A549 treated with GW870086 at 1 μM for 4 hours (cell line): Measurements from ENCODE around the gene CDC25A. TPM values are rescaled to one million over a fixed set of nuclear protein-coding genes. Genes with fewer than 3 reads are reported as not detected.

ENCODE experiments used
- total RNA-seq: library from RNA; stranded (reverse); fragments of 200-300 nt; extraction: Qiagen RNA extraction; gene quantifications from 5 replicates; pipeline ENCODE4 v1.2.3, GENCODE V29; 2022; ENCODE audit warnings: low read depth

Gene CDC25A
- total RNA-seq: 8.4 to 10.6 TPM (median 8.9 TPM) in 5 replicates

DNA sequence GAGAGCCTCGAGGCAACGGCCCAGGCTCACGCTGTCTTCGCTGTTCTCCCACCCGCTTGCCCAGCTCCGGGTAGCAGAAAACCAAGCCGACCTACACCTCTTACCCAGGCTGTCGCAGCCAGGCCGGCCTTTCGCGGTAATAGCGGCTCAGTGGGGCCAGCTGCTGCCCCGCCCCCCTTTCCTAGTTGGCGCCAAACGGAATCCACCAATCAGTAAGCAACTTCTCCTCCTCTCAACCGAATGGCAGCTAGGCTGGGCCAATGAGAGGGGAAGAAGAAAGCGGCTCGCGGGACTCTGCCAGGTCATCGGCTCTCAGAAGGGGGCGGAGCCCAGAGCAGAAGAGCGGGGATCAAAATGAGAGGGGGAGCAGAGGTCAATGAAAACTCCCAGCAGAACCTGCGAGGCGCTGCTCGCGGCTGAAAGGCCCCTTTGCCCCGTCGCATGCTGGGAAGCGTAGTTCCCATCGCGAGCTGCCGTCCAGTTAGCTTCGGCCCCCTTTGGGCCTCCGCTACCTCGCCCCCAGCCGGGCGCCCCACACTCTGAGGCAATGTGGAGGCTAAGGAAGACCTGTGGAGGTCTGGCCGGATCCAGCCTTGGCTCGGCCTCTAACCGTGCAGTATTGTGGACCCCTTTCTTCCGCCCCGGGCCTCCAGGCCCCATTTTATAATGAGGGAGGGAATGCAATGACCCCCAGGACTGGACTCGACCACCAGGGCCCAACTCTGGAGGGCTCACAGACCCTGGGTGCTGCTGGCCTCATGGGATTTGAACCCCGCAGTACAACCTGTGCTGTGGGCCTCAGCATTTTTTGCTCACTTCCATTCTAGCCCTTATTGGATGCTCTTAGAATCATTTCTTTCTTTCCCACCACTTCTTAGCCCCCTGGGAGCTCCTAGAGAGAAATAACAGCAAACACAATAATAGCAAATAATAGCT, at the start of gene CDC25A:
CDC25A (minus strand) TSS at position 152 of the 936 bp plus-strand sequence. CDS start 470 bp downstream, outside the sequence.

DNA sequence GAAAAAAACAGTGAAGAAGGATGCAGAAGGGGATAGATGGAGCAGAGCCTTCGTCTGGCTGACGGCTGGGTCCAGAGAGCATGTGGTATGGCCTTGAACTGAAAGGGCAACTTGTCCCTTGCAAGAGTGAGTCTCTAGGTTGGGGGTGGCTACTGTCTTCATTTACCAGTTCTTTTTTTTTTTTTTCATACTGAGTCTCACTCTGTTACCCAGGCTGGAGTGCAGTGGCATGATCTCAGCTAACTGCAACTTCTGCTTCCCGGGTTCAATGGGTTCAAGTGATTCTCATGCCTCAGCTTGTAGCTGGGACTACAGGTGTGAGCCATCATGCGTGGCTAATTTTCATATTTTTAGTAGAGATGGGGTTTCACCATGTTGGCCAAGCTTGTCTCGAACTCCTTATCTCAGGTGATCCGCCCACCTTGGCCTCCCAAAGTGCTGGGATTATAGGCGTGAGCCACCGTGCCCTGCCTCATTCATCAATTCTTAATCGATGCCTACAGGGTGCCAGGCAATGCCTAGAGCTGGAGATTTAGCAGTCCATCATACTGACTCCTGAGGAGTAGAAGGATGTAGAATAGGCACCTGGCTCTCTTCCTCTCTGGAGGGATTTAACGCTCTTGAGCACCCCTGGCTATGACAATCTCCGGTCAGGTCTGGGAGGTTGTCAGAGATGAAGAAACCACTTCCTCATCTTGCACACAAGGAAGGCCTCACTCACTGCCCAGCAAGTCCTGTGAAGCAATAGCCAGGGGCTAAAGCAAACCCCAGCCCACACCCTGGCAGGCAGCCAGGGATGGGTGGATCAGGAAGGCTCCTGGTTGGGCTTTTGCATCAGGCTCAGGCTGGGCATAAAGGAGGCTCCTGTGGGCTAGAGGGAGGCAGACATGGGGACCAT, 34.6 kb upstream of the CDC25A start, which contains the start of gene CAMP:
CAMP (plus strand) TSS at position 880 of the 898 bp plus-strand sequence; CDS start at position 897, 17 bp downstream.

Other genes with a start within 250 kb of the CDC25A start
- gene MAP4, start 172.0 kb downstream of the CDC25A start, total RNA-seq: 89.0 to 106 TPM (median 97.8 TPM) in 5 replicates
- gene CAMP, start 35.1 kb upstream of the CDC25A start, total RNA-seq: not detected in 5 replicates
- gene ZNF589, start 52.7 kb upstream of the CDC25A start, total RNA-seq: 2.3 to 2.7 TPM (median 2.5 TPM) in 5 replicates
- gene NME6, start 113.0 kb upstream of the CDC25A start, total RNA-seq: 21.6 to 28.9 TPM (median 22.7 TPM) in 5 replicates
- not detected in 5 replicates for gene SPINK8, start 145.2 kb upstream of the CDC25A start, total RNA-seq
- not detected in 5 replicates for gene FBXW12, start 183.8 kb upstream of the CDC25A start, total RNA-seq
- gene PLXNB1, start 241.7 kb upstream of the CDC25A start, total RNA-seq: 14.6 to 17.8 TPM (median 16.9 TPM) in 5 replicates